ENCODE results near the gene SLC6A3. TPM values are rescaled to one million over a fixed set of nuclear protein-coding genes. Genes with fewer than 3 reads are reported as not detected.

Gene SLC6A3
- total RNA-seq, 1 experiment from 2014 or later: 0.74 TPM

DNA sequence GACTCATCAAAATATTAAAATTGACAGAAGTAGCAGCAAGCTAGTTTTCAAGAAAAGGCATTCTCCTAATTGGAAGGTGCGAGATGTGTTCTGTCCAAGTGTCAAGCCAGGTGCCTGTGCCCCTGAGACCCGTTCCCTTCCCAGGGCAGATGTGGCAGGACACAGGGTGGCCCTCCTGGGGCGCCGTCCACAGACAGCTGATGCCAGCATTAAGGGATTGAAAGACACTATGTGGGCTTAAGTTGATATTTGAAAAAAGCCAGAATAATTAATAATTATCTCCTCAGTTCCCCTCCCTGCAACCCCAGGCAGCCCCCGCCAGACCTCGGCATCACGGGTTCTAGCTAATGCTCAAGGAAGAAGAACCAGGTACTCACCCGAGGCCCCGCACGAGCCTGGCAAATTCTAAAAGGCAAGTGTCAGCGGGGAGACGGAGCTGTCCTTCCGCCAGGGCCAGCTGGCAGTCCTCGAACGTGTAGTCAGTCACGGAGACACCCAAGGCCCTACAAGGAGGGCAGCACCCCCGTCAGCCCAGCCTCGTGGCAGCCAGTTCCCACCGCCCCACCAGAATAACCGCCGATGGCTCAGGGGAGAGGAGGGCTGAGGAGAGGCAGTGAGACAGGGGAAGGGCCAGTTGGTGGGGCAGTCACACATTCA is 29.1 kb upstream of the SLC6A3 start:
- CTCF ChIA-PET: interaction anchor here (1.1 kb wide), 1 partner anchor 169 kb away, joined by 3 read pairs; no protein-coding TSS in a partner anchor
- ATAC-seq (no peak), DNase-seq (ENCODE audit: low spot score) (no peak)
- H3K27me3 Mint-ChIP-seq (ENCODE audit: low read depth): no peaks in the 10 kb centered on the region
- no peak overlapping the region for H3K27ac Mint-ChIP-seq
- TF ChIP-seq FOXP1 (CRISPR knock-in tag; IDR thresholded peaks at IDR 0.05; ENCODE audit: borderline replicate concordance) (no peak), NFATC4 (CRISPR knock-in tag; IDR thresholded peaks at IDR 0.05) (no peak), CREB1 (CRISPR knock-in tag; IDR thresholded peaks at IDR 0.05) (no peak), NR1H2 (CRISPR knock-in tag; IDR thresholded peaks at IDR 0.05) (no peak), GTF2I (CRISPR knock-in tag; conservative IDR thresholded peaks at IDR 0.05) (no peak), ZNF232 (CRISPR knock-in tag; IDR thresholded peaks at IDR 0.05) (no peak), TP53 (CRISPR knock-in tag; IDR thresholded peaks at IDR 0.05) (no peak), ZNF671 (CRISPR knock-in tag; IDR thresholded peaks at IDR 0.05) (no peak)
- TF ChIP-seq, protein P1, sequence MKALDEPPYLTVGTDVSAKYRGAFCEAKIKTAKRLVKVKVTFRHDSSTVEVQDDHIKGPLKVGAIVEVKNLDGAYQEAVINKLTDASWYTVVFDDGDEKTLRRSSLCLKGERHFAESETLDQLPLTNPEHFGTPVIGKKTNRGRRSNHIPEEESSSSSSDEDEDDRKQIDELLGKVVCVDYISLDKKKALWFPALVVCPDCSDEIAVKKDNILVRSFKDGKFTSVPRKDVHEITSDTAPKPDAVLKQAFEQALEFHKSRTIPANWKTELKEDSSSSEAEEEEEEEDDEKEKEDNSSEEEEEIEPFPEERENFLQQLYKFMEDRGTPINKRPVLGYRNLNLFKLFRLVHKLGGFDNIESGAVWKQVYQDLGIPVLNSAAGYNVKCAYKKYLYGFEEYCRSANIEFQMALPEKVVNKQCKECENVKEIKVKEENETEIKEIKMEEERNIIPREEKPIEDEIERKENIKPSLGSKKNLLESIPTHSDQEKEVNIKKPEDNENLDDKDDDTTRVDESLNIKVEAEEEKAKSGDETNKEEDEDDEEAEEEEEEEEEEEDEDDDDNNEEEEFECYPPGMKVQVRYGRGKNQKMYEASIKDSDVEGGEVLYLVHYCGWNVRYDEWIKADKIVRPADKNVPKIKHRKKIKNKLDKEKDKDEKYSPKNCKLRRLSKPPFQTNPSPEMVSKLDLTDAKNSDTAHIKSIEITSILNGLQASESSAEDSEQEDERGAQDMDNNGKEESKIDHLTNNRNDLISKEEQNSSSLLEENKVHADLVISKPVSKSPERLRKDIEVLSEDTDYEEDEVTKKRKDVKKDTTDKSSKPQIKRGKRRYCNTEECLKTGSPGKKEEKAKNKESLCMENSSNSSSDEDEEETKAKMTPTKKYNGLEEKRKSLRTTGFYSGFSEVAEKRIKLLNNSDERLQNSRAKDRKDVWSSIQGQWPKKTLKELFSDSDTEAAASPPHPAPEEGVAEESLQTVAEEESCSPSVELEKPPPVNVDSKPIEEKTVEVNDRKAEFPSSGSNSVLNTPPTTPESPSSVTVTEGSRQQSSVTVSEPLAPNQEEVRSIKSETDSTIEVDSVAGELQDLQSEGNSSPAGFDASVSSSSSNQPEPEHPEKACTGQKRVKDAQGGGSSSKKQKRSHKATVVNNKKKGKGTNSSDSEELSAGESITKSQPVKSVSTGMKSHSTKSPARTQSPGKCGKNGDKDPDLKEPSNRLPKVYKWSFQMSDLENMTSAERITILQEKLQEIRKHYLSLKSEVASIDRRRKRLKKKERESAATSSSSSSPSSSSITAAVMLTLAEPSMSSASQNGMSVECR (CRISPR knock-in tag; IDR thresholded peaks at IDR 0.05; ENCODE audit: borderline replicate concordance): no peak
- TF ChIP-seq, protein P2, sequence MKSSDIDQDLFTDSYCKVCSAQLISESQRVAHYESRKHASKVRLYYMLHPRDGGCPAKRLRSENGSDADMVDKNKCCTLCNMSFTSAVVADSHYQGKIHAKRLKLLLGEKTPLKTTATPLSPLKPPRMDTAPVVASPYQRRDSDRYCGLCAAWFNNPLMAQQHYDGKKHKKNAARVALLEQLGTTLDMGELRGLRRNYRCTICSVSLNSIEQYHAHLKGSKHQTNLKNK (CRISPR knock-in tag; IDR thresholded peaks at IDR 0.05): no peak
- TF ChIP-seq, protein P3, sequence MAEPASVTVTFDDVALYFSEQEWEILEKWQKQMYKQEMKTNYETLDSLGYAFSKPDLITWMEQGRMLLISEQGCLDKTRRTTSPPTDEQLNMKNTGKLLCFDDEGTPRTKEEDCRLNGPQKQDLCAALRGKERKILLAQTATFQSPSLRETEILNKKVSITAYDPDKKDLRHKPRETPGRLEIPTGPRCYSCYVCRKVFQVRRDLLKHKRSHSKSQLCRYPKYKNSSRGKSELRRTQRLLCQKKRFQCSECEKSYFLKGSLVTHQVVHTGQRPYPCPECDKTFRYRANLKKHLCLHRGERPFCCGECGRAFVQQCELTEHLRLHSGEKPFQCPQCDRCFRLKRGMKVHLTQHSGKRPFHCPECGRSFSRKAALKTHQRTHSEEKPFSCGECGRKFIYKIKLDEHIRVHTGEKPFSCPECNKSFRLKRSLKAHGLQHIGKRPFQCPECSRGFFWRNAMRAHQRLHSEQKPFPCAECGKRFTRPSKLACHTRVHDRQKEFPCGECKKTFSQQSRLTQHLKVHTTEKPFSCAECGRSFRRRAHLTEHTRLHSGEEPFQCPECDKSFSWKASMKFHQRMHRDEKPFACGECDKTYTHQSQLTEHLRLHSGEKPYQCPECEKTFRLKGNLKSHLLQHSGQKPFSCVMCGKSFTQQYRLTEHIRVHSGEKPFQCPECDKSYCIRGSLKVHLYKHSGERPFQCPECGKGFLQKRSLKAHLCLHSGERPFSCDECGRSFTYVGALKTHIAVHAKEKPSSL (CRISPR knock-in tag; conservative IDR thresholded peaks at IDR 0.05): no peak
- TF ChIP-seq, protein P4, sequence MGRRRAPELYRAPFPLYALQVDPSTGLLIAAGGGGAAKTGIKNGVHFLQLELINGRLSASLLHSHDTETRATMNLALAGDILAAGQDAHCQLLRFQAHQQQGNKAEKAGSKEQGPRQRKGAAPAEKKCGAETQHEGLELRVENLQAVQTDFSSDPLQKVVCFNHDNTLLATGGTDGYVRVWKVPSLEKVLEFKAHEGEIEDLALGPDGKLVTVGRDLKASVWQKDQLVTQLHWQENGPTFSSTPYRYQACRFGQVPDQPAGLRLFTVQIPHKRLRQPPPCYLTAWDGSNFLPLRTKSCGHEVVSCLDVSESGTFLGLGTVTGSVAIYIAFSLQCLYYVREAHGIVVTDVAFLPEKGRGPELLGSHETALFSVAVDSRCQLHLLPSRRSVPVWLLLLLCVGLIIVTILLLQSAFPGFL (CRISPR knock-in tag; IDR thresholded peaks at IDR 0.05; ENCODE audit: borderline replicate concordance): no peak
- TF ChIP-seq, protein P5, sequence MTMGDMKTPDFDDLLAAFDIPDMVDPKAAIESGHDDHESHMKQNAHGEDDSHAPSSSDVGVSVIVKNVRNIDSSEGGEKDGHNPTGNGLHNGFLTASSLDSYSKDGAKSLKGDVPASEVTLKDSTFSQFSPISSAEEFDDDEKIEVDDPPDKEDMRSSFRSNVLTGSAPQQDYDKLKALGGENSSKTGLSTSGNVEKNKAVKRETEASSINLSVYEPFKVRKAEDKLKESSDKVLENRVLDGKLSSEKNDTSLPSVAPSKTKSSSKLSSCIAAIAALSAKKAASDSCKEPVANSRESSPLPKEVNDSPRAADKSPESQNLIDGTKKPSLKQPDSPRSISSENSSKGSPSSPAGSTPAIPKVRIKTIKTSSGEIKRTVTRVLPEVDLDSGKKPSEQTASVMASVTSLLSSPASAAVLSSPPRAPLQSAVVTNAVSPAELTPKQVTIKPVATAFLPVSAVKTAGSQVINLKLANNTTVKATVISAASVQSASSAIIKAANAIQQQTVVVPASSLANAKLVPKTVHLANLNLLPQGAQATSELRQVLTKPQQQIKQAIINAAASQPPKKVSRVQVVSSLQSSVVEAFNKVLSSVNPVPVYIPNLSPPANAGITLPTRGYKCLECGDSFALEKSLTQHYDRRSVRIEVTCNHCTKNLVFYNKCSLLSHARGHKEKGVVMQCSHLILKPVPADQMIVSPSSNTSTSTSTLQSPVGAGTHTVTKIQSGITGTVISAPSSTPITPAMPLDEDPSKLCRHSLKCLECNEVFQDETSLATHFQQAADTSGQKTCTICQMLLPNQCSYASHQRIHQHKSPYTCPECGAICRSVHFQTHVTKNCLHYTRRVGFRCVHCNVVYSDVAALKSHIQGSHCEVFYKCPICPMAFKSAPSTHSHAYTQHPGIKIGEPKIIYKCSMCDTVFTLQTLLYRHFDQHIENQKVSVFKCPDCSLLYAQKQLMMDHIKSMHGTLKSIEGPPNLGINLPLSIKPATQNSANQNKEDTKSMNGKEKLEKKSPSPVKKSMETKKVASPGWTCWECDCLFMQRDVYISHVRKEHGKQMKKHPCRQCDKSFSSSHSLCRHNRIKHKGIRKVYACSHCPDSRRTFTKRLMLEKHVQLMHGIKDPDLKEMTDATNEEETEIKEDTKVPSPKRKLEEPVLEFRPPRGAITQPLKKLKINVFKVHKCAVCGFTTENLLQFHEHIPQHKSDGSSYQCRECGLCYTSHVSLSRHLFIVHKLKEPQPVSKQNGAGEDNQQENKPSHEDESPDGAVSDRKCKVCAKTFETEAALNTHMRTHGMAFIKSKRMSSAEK (CRISPR knock-in tag; IDR thresholded peaks at IDR 0.05; ENCODE audit: borderline replicate concordance): no peak
- TF ChIP-seq, protein P6, sequence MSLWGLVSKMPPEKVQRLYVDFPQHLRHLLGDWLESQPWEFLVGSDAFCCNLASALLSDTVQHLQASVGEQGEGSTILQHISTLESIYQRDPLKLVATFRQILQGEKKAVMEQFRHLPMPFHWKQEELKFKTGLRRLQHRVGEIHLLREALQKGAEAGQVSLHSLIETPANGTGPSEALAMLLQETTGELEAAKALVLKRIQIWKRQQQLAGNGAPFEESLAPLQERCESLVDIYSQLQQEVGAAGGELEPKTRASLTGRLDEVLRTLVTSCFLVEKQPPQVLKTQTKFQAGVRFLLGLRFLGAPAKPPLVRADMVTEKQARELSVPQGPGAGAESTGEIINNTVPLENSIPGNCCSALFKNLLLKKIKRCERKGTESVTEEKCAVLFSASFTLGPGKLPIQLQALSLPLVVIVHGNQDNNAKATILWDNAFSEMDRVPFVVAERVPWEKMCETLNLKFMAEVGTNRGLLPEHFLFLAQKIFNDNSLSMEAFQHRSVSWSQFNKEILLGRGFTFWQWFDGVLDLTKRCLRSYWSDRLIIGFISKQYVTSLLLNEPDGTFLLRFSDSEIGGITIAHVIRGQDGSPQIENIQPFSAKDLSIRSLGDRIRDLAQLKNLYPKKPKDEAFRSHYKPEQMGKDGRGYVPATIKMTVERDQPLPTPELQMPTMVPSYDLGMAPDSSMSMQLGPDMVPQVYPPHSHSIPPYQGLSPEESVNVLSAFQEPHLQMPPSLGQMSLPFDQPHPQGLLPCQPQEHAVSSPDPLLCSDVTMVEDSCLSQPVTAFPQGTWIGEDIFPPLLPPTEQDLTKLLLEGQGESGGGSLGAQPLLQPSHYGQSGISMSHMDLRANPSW (CRISPR knock-in tag; conservative IDR thresholded peaks at IDR 0.05; ENCODE audit: low read depth): no peak
- TF ChIP-seq, protein P7, sequence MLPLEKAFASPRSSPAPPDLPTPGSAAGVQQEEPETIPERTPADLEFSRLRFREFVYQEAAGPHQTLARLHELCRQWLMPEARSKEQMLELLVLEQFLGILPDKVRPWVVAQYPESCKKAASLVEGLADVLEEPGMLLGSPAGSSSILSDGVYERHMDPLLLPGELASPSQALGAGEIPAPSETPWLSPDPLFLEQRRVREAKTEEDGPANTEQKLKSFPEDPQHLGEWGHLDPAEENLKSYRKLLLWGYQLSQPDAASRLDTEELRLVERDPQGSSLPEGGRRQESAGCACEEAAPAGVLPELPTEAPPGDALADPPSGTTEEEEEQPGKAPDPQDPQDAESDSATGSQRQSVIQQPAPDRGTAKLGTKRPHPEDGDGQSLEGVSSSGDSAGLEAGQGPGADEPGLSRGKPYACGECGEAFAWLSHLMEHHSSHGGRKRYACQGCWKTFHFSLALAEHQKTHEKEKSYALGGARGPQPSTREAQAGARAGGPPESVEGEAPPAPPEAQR (CRISPR knock-in tag; IDR thresholded peaks at IDR 0.05): no peak
- TF ChIP-seq, protein P8, sequence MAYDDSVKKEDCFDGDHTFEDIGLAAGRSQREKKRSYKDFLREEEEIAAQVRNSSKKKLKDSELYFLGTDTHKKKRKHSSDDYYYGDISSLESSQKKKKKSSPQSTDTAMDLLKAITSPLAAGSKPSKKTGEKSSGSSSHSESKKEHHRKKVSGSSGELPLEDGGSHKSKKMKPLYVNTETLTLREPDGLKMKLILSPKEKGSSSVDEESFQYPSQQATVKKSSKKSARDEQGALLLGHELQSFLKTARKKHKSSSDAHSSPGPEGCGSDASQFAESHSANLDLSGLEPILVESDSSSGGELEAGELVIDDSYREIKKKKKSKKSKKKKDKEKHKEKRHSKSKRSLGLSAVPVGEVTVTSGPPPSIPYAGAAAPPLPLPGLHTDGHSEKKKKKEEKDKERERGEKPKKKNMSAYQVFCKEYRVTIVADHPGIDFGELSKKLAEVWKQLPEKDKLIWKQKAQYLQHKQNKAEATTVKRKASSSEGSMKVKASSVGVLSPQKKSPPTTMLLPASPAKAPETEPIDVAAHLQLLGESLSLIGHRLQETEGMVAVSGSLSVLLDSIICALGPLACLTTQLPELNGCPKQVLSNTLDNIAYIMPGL (CRISPR knock-in tag; IDR thresholded peaks at IDR 0.05): no peak
- no peak overlapping the region for H3K4me3 Mint-ChIP-seq
- H3K36me3 Mint-ChIP-seq: peaks cover 72% of the 10 kb centered on the region
- POLR2A ChIA-PET: no interaction called here
- H3K9me3 Mint-ChIP-seq: no peaks in the 10 kb centered on the region
- no peaks in the 10 kb centered on the region for H3K4me1 Mint-ChIP-seq
